Putamen (tissue), 1 donor: ENCODE data around the gene PSD4.

Source experiments
- DNase-seq: peaks from one replicate; pipeline ENCODE4 v3.0.0-alpha.2; 2016; ENCODE audit warnings: low spot score

The PSD4 gene

DNA sequence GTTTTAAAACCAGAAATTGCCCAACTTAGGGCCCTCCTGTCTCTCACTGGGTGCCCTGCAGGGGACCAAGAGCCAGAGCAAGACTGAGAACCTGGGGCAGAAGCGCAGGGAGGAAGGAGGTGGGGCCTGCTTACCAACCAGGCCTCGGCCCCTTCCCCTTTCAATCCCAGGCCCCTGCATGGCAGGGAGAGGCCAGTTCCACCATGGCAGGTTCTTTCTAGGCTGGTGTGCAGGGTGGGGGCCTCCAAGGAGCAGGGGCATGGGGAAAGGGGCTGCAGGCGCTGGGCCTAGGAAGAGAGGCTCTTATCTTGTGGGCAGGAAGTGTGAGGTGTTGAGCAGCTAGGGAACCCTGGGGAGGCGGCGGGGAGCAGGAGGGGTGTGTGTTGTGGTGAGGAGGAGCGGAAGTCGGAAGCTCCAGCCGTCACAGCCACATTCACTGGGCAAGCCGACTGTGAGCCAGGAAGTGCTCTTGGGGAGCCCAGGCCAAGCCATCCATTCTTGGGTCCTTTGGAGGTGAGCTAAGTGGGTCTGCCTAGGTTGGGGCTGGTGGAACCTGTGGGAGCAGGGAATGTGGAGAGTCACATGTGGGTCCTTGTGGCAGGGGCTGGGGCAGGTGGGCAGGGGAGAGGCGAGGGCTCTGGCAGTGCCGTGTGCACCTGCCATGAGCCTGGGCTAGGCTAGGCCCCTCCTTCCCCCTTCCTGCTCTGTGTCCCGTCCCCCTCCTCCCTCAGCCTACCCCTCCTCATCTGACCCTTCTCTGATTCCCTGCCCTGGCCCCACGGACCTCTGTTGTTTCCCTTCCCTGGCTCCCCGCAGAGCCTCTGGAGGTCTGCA is at the start of gene PSD4:
TSS of gene PSD4 (plus strand) at position 430 of the 834 bp plus-strand sequence. CDS start 8,486 bp downstream, outside the sequence.
- no peak for DNase-seq

DNA sequence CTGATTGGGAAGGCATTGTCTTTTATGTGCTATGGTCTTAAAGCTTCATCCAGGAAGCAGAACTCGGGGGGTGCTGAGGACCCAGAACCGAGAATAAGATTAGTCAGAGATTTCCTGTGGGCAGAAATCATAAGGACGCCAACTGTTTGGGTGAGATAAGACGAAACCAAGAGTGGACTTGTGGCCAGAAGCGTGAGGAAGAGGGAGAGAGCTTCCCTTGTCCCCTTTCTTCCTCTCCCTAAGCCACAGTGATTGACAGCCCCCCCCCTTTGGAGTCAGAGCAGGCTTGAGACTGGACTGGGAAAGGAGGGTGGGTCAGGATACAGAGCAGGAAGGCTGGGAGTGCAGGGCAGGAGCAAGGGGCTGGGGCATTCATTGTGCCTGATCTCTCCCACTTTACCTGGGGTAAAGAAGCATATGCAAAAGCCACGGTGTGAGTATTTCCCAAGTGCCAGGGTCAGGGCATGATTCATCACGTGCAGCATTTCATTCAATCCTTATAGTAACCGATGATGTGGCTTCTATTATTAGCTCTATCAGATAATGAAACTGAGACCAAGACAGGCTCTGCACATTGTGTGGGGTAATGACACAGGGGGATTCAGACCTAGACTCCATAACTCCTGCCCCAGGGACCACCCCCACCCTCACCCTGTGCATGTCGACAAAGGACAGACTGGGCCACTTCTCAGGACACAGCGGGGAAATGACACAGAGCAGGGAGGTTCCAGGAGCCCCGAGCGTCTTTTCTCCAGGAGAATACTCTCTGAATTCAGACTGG is 49.4 kb upstream of the PSD4 start:
- DNase-seq: no peak

DNA sequence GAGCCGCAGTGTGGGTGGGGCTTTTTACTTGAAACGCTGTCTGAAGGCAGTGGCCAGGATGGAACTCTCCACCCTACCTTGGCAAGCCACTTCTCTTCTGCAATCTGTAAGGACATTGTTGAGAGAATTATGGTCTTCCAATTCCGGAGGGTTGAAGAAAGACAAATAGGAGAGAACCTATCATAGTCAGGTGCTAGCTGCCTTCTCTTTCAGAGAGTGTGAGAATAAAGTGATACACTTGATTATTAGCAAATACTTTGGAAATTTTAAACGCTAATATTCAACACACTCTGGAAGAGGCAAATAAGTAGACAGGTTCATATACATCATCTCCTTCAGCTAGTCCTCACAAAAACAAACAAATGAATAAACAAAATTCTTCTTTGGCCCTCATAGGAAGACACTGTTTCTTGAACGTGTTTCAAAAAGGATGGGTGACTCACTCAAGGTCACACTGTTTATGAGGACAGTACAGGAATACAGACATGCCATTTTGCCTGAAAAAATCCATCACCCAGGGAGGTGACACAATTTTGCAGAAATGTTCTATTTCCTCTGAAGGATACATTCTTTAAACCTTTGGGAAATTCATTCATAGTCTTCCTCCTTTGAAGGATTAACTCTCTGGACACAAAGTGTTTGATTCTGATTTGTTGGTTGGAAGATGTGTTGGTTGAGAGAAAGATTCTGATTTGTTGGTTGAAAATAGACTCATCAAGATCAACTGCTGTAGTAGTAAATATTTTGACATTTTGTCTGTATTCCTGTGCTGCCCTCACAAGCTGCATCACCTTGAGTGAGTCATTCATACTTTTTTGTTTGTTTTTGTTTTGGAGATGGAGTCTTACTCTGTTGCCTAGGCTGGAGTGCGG is 48.6 kb upstream of the PSD4 start:
- DNase-seq: no peak

DNA sequence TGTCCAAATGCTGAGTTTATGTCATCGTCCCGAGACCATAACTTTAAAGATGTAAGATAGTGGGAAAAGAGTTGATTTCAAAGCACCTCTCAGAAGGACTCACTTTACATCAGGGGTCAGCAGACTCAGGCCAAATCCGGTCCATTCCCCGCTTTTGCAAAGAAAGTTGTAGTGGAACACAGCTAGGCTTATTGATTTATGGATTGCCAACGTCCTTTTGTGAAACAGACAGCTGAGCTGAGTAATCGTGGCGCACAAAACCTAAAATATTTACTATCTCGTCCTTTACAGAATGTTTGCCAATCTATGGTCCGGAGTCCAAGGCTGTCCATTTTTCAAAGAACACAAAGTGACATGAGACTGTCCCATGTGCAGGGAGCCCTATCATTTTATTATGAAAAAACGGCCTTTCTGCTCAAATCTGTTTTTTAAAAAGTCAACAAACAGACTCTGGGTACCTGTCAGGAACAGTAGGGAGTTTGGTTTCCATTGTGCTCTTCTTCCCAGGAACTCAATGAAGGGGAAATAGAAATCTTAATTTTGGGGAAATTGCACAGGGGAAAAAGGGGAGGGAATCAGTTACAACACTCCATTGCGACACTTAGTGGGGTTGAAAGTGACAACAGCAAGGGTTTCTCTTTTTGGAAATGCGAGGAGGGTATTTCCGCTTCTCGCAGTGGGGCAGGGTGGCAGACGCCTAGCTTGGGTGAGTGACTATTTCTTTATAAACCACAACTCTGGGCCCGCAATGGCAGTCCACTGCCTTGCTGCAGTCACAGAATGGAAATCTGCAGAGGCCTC is 46.7 kb upstream of the PSD4 start, which contains the start of gene IL1RN:
TSS of gene IL1RN (plus strand) at position 754 of the 801 bp plus-strand sequence. CDS start at position 781, 27 bp downstream.
- DNase-seq: peak; percentile 11

DNA sequence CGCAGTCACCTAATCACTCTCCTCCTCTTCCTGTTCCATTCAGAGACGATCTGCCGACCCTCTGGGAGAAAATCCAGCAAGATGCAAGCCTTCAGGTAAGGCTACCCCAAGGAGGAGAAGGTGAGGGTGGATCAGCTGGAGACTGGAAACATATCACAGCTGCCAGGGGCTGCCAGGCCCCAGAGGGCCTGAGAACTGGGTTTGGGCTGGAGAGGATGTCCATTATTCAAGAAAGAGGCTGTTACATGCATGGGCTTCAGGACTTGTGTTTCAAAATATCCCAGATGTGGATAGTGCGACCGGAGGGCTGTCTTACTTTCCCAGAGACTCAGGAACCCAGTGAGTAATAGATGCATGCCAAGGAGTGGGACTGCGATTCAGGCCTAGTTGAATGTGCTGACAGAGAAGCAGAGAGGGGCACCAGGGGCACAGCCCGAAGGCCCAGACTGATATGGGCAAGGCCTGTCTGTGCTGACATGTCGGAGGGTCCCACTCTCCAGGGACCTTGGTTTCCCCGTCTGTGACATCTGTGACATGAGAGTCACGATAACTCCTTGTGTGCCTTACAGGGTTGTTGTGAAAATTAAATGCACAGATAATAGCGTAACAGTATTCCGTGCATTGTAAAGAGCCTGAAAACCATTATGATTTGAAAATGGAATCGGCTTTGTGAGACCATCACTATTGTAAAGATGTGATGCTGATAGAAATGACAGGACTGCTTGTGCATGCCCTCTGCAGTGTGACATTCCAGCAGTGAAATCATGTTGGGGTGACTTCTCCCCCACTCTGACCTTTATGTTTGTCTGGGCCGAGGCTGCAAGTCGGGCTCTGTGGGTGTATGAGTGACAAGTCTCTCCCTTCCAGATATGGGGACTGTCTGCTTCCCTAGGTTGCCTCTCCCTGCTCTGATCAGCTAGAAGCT is 45.9 kb upstream of the PSD4 start:
- DNase-seq: no peak

DNA sequence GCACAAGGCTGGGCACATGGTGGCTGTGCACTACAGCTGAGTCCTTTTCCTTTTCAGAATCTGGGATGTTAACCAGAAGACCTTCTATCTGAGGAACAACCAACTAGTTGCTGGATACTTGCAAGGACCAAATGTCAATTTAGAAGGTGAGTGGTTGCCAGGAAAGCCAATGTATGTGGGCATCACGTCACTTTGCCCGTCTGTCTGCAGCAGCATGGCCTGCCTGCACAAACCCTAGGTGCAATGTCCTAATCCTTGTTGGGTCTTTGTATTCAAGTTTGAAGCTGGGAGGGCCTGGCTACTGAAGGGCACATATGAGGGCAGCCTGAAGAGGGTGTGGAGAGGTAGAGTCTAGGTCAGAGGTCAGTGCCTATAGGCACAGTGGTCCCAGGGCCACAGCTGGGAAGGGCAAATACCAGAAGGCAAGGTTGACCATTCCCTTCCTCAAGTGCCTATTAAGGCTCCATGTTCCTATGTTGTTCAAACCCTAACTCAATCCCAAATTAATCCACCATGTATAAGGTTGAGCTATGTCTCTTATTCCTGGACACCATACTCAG is 44.2 kb upstream of the PSD4 start:
- no peak for DNase-seq

DNA sequence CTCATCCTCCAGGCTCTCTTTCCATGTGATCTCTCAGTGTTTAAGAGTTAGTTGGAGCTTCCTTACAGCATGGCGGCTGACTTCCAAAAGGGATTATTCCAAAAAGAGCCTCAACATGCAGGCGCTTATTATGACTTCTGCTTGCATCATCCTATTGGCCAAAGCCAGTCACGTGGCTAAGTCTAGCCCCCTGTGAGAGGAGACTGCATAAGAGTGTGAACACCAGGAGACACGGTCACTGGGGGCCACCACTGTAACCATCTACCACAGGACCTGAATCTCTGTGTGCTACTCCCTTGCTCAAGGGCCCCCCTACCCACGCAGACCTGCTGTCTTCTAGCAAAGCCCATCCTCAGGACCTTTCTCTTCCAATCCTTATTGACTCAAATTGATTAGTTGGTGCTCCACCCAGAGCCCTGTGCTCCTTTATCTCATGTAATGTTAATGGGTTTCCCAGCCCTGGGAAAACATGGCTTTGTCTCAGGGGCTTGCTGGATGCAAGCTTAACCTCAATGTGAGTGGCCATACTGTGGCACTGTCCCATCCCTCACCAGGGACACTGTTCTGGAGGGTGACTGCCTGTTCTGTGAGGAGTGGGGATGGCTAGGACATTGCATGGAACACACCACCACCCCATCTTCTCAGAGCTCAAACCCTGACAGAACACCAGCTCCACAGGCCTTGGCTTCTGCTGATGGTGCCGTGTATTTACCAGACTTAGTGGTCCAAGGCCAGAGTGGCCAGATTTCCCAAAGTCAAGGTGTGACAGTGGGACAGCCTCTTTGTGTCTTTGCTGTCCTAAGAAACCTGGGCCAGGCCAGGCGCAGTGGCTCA is 42.2 kb upstream of the PSD4 start:
- no peak for DNase-seq

DNA sequence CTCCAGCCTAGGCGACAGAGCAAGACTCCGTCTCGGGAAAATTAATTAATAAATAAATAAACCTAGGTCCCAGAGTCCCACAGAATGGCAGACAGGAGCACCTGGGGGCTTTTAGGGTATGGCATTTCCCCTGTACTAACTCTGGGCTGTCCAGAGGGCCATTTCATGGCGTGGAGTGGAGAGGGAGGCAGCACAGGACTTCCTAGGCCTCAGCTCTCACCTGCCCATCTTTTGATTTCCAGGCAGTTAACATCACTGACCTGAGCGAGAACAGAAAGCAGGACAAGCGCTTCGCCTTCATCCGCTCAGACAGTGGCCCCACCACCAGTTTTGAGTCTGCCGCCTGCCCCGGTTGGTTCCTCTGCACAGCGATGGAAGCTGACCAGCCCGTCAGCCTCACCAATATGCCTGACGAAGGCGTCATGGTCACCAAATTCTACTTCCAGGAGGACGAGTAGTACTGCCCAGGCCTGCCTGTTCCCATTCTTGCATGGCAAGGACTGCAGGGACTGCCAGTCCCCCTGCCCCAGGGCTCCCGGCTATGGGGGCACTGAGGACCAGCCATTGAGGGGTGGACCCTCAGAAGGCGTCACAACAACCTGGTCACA is 41.3 kb upstream of the PSD4 start:
- no peak for DNase-seq

DNA sequence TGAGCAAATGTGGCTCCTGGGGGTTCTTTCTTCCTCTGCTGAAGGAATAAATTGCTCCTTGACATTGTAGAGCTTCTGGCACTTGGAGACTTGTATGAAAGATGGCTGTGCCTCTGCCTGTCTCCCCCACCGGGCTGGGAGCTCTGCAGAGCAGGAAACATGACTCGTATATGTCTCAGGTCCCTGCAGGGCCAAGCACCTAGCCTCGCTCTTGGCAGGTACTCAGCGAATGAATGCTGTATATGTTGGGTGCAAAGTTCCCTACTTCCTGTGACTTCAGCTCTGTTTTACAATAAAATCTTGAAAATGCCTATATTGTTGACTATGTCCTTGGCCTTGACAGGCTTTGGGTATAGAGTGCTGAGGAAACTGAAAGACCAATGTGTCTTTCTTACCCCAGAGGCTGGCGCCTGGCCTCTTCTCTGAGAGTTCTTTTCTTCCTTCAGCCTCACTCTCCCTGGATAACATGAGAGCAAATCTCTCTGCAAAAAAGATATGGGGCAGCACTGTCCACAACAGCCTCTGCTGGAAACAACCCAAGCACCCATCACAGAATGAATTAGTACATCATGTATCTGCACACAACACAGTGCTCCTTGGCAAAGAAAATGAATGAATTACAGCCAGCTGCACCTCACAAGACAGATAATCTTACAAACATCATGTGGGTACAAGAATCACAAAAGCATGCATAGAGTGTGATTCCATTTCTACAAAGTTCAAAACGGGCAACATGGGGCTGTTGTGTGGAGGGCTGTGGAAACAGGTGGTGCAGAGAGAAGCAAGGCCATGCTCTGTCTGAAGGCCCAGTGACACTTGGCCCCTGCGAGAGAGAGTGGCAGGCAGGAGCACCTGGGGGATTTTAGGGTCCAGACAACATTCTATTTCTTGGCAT is 39.8 kb upstream of the PSD4 start:
- DNase-seq: no peak

DNA sequence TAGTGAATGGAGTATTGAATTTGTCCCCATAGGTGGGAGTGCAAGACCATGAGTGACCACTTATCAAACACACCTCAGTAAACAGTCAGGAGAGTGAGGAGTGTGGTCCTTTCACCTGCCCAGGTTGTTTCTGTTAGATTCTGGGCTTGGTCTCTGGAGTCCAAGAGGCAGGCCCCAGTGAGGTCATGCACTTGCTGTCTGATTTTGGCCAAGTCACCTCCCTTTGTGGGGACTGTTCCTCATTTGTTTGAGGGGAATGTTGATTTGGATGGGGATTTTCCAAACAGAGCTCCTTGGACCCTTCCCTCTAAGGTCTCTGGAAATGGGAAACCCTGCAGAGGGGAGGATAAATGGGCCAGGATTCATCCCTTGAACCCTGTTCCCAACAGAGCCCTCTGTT is 39.1 kb upstream of the PSD4 start:
- no peak for DNase-seq

DNA sequence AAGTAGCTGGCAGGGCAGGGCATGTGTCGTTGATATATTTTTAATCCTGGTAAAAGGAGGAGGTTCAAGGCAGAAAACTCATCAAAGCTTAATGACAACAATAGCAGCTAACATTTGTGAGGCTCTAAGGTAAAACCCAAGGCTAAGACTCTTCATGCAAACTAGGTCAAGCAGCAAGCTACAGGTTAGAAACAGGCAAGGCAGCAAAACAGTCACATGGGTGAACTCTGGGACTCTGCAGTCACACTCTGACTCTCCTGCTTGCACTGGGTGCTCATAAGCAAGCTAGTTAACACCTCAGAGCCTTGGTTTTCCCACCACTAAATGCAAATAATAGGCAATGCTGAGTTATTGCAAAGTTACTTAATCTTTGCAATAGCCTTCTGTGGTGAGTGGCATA is 38.5 kb upstream of the PSD4 start:
- DNase-seq: no peak

DNA sequence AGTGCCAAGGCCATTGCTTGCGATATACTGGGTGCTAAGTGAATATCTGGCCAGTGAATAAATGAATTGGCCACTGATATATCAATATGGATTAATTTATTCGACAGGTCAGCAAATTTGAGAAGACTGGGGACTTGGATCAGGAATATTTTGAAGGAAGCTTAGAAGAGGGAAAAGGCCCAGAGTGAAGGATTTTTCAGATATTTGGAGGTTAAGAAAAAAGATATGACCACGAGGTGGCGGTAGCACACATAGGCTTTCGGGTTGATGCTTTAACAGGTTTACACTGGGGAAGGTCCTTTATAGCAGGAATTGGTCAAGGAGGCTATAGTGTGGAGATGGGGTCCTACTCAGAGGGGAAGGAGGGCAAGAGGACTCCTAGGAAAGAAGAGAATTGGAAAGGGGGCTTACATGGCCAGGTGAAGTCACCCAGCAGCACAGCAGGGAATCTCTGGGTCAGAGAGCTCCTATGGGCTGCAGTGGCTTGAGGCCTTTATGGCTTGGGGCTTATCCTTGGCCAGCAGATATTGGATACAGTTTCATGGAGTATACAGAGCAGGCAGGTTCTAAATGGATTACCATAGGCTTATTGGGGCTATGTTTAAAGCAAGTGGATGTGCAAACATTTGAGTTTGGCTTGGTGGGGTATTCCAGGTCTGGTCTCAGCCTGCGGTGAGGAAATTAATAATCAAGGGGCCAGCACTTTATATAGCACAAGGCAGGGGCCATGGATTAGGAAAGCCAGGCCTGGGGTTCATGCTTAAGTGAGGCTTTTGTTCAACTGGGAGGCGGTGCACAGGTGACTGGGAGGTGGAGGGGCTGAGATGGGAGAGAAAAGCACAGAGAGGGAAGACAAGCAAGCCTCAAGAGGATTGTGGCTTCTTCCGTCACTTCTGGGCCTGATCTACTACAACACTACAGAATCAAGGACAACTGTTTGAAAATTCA is 36.7 kb upstream of the PSD4 start:
- no peak for DNase-seq

DNA sequence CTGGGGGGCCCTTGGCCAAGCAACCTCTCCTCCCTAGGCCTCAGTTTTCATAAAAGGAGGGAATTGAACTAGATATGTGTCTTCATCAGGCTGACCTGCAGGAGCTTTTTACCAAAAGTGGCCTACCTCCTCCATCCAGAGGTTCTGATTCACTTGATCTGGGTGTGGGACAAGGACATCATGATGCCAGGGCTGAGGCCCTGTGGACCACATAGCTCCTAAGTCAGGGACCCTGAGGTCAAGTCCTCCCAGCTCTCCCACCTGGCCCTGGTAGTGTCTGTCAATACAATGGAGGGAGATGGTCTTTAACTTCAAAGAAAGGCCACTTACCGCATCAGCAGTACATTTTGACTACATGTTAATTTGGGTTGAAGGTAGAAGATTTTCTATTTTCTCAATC is 35.9 kb upstream of the PSD4 start:
- DNase-seq: no peak

DNA sequence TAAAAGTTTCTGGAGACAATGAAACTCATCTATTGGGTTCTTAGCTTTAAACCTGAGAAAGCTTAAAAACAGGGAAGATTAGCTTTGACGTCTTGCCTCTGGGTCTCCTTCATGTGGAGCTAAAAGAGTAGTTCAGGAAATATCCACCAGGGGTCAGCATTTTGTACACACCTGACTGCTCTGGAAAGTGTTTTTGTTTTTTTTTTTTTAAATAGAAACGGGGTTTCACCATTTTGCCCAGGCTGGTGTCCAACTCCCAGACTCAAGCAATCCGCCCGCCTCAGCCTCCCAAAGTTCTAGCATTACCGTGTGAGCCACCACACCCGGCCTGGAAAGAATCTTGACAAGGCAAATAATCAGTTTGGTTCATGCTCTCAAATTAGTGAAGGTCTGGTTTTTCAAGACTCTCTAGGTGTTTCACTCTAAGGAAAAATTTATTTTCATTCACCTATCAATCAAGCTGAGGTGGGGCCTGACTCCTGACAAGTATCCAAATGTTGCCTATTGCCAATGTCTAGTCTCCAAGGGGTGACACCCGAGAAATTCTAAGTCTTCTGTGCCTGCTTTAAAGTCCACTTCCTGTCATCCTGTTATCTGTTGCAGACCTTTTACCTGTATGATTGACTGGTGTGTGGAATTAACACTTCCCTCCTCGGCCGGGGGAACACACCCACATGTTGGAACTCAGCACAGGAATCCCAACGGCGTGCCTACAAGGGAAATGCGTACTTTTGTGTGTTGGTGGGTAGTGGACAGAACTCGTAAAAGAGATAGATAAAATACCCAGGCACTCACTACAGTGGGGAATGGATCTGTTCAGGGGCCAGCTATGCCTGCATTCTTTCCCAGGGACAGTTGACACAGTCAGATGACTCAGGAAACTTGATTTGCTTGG is 35.1 kb upstream of the PSD4 start:
- DNase-seq: peak; percentile 35

DNA sequence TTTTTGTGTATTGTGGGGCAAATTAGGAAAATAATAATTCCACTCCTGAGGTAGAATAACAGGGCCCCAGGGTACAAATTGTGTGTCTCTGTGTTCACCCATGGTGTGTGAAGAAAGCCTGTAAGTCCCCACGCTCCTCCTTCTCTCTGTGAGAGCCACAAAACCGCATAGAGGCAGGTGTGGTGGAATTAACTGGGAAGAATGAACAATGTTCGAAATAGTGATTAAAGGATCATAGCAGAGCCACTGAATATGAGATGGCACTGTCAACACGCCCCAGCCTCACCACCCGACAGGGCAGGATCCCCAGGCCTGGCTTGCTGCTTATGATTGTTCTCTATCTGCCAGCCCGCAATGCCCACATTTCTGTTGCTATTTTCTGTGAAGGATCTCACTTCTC is 32.3 kb upstream of the PSD4 start:
- DNase-seq: no peak
